GM19468 (cell line): ENCODE results near the gene CELF1.
"Not testable (repeated sequence)": the region's sequence is repeated elsewhere in the genome, so short reads cannot be mapped to it uniquely, and the experiment has no call there.

Experiments
- ATAC-seq: cut with Tn5 transposase; IDR thresholded peaks from one replicate; pipeline ENCODE4 v1.9.1; 2021; ENCODE audit warnings: mild to moderate bottlenecking, moderate library complexity, moderate number of reproducible peaks; ENCODE audit not compliant: unreplicated experiment; ENCODE audit errors: extremely low read depth

The CELF1 gene

GRCh38 chr11:47460571-47461235 is 92.2 kb downstream of the CELF1 start:
- ATAC-seq, result no peak

DNA sequence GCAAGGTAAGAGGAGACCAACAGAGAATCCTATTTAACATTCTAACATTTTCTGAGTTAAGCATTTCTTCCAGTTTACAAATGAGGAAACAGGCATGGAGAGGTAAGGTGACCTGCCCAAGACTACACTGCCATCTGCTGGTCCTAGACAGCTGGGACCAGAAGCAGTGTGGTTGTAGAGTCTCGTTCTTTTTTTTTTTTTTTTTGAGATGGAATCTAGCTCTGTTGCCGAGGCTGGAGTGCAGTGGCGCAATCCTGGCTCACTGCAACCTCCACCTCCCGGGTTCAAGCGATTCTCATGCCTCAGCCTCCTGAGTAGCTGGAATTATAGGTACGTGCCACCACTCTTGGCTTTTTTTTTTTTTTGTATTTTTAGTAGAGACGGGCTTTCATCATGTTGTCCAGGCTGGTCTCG is 98.7 kb downstream of the CELF1 start:
- not testable (repeated sequence) for ATAC-seq

- no peak for ATAC-seq
Observed at GRCh38 chr11:47453365-47453764, 99.6 kb downstream of the CELF1 start.

DNA sequence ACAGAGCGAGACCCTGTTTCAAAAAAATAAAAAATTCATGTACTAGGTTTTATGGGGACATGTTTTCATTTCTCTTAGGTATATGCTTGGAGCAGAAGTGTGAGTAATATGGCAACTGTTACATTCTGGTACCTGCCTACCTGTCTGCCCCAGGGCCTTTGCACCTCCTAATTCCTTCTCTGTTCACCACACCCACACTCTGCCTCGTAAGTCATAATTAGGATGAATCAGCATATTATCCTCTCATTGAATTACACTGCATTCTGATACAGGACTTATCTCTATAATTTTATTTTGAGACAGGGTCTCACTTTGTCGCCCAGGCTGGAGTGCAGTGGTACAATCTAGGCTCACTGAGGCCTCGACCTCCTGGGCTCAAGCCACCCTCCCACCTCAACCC is 100.9 kb downstream of the CELF1 start:
- no peak for ATAC-seq

GRCh38 chr11:47451436-47451835 is 101.5 kb downstream of the CELF1 start:
- no peak for ATAC-seq

DNA sequence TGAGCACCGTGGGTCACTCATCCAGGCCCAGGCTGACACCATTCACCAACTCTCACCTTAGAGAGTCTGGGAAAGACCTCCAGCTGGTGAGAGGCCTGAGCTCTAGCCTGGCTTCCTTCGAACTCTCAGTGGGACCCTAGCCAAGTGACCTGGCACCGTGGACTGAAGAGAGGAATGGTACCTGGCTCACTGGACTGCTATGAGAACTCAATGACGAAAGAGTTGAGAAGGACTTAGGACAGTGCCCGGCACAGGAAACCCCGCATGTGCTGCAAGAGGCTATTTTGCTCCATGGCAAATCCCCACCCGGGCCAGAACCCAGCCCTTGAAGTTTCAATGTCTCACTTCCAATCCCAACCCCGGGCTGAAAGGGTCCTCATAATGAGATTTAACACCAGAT is 103.4 kb downstream of the CELF1 start:
- no peak for ATAC-seq

DNA sequence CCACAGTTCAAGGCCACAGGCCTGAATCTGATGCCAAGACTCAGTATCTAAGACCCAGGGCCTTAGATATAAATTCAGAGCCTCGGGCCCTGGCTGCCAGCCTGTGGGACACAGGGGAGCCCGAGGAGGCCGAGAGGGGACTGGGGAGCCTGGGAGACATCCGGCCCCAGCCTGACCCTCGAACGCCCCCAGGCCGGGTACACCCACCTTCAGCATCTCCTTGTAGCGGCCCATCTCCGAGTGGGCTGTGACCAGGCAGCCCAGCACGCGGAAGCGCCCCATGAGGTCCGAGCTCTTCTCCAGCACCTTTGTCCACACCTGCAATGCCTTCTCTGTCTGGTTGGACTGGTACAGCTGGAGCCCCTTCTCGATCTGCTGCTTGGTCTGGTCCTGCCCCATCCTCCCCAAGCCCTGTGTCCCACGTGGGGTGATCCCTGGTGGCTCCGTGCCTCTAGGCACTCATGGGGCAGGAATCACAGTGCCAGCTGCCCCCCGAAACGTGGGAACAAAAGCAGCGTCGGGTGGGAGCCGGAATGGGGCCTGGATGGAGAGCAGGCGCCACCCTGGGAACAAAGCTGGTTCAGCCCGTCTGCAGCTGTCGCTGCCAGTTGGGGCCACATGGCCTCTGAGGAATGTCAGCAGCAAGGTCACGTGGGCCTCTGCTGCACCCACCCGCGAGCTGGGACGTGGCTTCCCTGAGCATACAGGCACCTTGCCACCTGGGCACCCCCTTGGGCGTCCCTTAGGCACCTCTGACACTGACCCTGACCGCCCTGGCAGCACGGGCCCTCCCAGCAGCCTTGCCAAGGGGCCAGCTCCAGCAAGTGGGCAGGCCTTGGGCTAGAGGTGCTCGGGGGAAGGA is 104.1 kb downstream of the CELF1 start, which contains the start of gene RAPSN:
TSS of gene RAPSN (minus strand) at position 571 of the 862 bp plus-strand sequence. CDS start at position 399, 172 bp downstream.
- no peak for ATAC-seq

DNA sequence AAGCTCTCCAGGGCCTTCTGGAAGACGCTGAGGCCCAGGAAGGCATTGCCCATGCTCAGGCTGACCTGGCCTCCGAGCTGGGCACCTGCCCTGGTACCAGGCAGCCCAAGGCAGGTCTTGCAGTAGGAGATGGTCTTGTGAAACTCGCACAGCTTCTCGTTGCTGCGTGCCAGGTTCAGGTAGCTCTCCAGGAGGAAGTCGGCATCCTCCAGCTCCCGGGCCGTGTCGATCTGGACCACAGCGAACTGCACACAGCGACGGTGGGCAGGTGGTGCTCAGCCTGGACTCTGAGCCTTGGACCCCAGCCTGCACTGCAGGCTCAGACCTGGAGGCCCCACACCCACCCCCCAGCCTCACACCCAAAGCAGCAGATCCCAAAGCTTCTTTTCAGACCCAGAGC is 105.0 kb downstream of the CELF1 start:
- ATAC-seq, result no peak

DNA sequence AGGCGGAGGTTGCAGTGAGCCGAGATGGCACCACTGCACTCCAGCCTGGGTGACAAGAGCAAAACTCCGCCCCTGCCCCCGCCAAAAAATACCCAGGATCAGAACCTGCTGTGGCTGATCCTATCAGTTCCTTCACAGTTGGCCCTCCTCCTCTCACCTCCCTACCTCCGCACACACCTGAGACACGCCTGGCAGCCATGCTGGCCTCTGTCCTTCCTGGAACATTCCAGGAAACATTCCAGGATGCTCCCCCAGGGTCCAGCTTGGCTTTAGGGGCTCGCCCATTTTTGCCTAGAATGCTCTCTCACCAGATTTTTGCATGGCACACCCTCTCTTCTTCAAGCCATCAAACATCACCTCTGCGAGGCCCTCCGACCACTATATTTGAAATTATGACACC is 106.1 kb downstream of the CELF1 start:
- ATAC-seq, result no peak

DNA sequence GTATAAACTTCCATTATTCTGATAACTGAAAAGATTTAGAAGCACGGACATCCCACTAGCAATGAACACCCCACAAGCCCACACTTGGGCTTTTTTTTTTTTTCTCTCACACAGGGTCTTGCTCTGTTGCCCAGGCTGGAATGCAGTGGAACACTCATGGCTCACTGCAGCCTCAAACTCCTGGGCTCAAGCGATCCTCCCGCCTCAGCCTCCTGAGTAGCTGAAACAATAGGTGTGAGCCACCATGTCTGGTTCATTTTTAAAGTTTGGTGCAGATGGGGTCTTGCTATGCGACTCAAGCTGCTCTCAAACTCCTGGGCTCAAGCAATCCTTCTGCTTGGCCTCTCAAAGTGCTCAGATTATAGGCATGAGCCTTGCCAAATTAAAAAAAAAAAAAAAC is 107.1 kb downstream of the CELF1 start:
- no peak for ATAC-seq

DNA sequence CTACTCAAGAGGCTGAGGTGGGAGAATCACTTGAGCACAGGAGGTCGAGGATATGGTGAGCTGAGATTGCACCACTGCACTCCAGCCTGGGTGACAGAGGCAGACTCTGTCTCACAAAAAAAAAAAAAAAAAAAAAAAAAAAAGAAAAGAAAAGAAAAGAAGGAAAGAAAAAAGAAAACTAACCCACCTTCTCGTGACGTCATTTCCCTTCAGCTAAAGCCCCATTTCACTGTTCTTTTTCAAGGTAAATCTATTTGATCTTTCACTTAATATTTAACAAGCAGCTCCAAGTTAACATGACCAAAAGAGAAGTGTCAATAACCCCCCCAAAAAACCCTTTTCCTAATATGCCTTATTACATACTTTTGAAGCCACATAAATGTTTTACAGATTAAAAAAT is 109.1 kb downstream of the CELF1 start:
- no peak for ATAC-seq

- no peak for ATAC-seq
Observed at GRCh38 chr11:47443028-47443700, 109.8 kb downstream of the CELF1 start.

DNA sequence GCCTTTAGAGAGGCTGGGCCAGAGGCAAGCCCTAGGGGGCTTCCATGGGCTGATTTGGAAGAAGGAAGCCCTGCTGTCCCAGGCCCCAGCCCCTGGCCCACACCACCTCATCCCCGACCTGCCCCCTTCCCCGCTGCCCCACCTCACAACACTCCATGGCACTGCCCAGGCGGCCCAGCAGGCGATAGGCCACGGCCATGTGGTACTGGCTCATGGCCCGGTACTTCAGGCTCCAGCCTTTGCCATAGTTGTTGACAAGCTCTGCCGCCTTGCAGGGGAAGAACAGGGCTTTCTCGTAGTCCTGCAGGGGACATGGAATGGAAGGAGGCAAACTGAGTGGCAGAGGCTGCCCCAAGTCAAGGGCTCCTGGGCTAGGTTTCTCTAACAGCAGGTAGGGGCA is 110.4 kb downstream of the CELF1 start:
- no peak for ATAC-seq

GRCh38 chr11:47441421-47441820 is 111.5 kb downstream of the CELF1 start:
- ATAC-seq, result no peak

DNA sequence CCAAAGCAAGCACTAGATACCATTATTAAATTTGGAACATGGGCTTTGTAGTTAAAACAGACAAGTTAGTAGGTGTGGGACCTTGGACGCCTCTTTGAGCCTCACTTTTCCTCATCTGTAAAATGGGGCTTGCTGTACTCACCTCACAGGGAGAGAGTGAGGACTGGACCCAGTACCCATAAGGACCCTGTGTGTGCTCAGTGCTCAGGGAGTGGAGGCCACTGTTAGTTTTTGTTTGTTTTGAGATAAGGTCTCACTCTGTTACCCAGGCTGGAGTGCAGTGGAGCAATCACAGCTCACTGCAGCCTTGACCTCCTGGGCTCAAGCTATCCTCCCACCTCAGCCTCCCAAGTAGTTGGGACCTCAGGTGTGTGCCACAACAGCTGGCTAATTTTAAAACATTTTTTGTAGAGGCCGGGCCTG is 112.9 kb downstream of the CELF1 start:
- ATAC-seq, result no peak

- no peak for ATAC-seq
Observed at GRCh38 chr11:47438721-47439120, 114.2 kb downstream of the CELF1 start.

GRCh38 chr11:47437746-47438418 is 115.0 kb downstream of the CELF1 start:
- ATAC-seq, result no peak

- no peak for ATAC-seq
Observed at GRCh38 chr11:47437218-47437745, 115.7 kb downstream of the CELF1 start.

GRCh38 chr11:47436726-47437125 is 116.2 kb downstream of the CELF1 start:
- ATAC-seq, result no peak

- ATAC-seq, result no peak
Observed at GRCh38 chr11:47435687-47436086, 117.2 kb downstream of the CELF1 start.
